Kidney epithelial cell (primary cell): Measurements from ENCODE around the gene TMEM135. TPM values are rescaled to one million over a fixed set of nuclear protein-coding genes. Genes with fewer than 3 reads are reported as not detected.

Experiments
- DNase-seq: peaks from one replicate; pipeline ENCODE4 v3.0.0-alpha.2; 2010; ENCODE audit warnings: low read depth
- H3K27me3 ChIP-seq: 2 replicates; pipeline ENCODE4 v1.6.0; 2011; ENCODE audit warnings: low read length; ENCODE audit not compliant: control insufficient read depth, insufficient read depth
- H3K36me3 ChIP-seq: 2 replicates; pipeline ENCODE4 v1.5.1; 2011; ENCODE audit warnings: low read length; ENCODE audit not compliant: control insufficient read depth, insufficient read depth
- H3K4me3 ChIP-seq: 2 replicates; pipeline ENCODE4 v1.5.1; 2011; ENCODE audit warnings: low read depth, mild to moderate bottlenecking, control low read depth, low read length
- CTCF ChIP-seq: IDR thresholded peaks from 2 replicates; pipeline ENCODE4 v1.5.1; 2011; ENCODE audit warnings: mild to moderate bottlenecking, moderate library complexity, low read length, control low read depth, inconsistent platforms; ENCODE audit not compliant: insufficient read depth, poor library complexity, severe bottlenecking
- total RNA-seq: library from RNA; depleted of rRNA; stranded (reverse); fragments of >200 nt; gene quantifications from 2 replicates; pipeline ENCODE4 v1.2.3, GENCODE V29; 2015

The TMEM135 gene
- total RNA-seq, 1 donor from 2014 or later: 14.5 TPM

- no peak for DNase-seq
- Histone ChIP-seq H3K36me3 (no peaks in the 10 kb centered on the region), H3K4me3 (no peak overlapping the region), H3K27me3 (no peaks in the 10 kb centered on the region)
- TF ChIP-seq CTCF: no peak
These were observed 284.8 kb downstream of the TMEM135 start for GRCh38 chr11:87322568-87322967.

- no peak for DNase-seq
- no peaks in the 10 kb centered on the region for H3K36me3 ChIP-seq
- no peak overlapping the region for H3K4me3 ChIP-seq
- TF ChIP-seq CTCF: no peak
- H3K27me3 ChIP-seq: no peaks in the 10 kb centered on the region
These were observed 286.2 kb downstream of the TMEM135 start for GRCh38 chr11:87323899-87324298.

- H3K4me3 ChIP-seq: no peak overlapping the region
- H3K27me3 ChIP-seq: no peaks in the 10 kb centered on the region
- no peaks in the 10 kb centered on the region for H3K36me3 ChIP-seq
- TF ChIP-seq CTCF: no peak
- DNase-seq: no peak
These were observed 287.2 kb downstream of the TMEM135 start for GRCh38 chr11:87324817-87325489.

GRCh38 chr11:87325490-87325872 lies 287.7 kb downstream of the TMEM135 start:
- TF ChIP-seq CTCF: no peak
- DNase-seq: no peak
- Histone ChIP-seq H3K4me3 (no peak overlapping the region), H3K36me3 (no peaks in the 10 kb centered on the region), H3K27me3 (no peaks in the 10 kb centered on the region)

GRCh38 chr11:87326594-87326993 lies 288.9 kb downstream of the TMEM135 start:
- no peak for TF ChIP-seq CTCF

GRCh38 chr11:87329172-87329571 lies 291.4 kb downstream of the TMEM135 start:
- TF ChIP-seq CTCF: no peak
- Histone ChIP-seq H3K4me3 (no peak overlapping the region), H3K36me3 (no peaks in the 10 kb centered on the region), H3K27me3 (no peaks in the 10 kb centered on the region)
- no peak for DNase-seq

More at GRCh38 chr11:87326594-87326993, 288.9 kb downstream of the TMEM135 start:
- Histone ChIP-seq H3K36me3 (no peaks in the 10 kb centered on the region), H3K4me3 (no peak overlapping the region), H3K27me3 (no peaks in the 10 kb centered on the region)
- no peak for DNase-seq
